HG02938 (cell line): ENCODE data around the gene IGFBP2.

Experiments used
- ATAC-seq: cut with Tn5 transposase; IDR thresholded peaks from one replicate; pipeline ENCODE4 v1.9.1; 2021; ENCODE audit warnings: mild to moderate bottlenecking, moderate library complexity; ENCODE audit not compliant: unreplicated experiment

IGFBP2 gene

DNA sequence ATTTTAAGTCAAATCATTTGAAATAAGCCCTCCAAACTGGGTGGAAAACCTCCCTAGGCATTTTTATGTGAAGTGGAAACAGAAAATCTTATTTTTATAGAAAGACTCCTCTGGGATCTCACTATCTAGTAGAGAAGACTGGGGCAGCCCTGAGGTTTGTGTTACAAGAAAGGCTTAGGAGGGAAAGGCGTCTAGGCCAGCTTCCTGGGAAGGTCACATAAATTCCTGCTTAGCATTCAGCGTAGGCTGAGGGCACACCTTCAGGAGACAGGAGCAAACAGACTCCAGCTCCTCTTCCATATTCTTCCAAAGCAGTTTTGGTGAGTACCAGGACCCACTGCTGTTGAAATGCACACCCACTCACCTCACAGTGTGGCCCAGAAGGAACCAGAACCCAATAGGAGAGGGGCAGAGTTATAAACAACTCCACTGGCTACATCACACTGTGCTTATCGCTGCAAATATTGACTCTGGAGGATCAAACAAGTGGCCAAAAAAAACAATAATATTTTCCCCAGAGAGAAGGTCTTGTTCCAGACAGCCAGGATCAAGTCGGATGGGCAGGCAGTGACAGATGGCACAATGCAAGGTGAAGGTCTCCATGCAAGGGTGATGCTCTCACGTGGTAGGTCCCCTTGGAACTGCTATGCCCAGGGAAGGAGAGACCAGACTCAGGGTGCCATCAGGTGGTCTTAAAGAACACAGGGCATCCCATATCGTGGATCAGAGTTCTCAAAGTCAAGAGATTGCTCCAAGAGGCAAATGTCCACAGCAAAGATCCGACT lies 17.7 kb upstream of the IGFBP2 start:
- ATAC-seq: no peak

DNA sequence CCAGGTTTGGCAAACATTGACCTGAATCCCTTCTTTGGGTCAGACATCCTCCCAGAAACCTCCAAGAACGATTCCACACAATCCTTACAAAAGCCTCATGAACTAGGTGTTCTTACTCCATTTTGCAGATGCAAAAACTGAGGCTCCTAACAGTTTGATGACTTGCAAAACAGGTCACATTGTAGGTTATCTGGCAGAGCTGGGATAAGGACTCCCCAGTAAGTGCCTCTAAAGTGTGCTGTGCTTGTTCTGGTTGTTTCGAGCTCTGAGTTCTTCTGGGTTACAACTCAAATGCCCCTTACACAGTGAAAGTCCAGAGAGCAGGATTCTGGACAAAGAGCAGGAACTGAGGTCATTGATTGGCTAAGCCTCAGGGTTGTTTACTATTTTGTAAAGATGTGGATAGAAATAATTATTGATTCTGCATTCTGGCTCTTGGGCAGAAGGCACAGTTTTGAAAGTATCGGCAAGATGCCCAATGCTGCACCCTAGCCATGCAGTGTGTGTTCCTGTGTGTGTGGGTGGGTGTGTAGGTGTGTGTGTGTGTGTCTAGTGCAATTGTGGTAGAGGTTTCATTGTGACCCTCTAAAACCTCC lies 17.0 kb upstream of the IGFBP2 start:
- no peak for ATAC-seq

DNA sequence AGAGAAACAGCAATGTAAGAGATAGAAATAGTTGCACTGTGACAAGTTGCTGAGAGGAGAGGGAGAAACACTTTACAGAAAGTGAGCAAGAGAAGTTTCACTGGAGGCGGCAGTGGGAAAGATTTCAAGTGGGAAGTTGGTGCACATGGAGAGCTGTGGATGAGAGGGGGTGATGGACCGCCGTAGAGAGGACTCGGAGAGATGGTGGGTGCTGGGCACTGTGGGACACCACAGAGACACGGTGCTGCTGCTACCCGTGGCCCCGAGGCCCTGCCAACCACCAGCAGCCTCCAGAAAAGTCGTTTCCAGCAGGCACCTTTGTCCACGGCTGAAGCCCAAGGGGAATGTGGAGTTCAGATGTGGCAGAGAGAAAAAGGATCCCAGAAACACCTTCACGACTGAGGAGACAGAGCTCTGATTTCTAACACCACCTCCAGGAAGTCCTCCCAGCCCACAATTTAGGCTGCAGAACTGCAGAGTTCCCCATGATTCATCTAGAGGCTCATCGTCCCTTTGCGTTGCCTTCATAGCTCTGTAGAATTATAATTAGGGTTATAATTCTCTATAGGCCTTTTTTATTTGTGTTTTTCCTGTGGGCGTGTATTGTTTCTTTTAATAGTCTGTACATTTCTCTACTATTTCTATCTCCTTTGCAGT lies 15.9 kb upstream of the IGFBP2 start:
- ATAC-seq: no peak

DNA sequence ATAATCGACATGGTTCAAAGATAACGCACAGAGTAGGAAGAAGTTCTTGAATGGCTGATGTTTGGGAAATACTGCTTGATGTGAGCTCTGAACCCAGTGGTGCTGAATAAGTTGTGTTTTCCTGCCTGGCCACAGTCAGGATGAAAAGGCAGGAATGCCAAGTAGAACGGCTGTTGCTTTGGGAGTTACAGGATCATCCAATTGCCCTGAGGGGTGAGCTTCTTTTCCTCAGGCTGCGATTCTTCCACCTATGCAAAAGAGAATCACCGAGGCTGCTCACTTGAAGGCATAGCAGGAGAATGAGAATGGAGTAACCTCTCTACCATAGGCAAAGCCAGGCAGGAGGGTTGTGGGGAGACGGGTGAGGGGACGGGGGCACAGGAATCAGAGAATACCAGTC lies 14.4 kb upstream of the IGFBP2 start:
- no peak for ATAC-seq

DNA sequence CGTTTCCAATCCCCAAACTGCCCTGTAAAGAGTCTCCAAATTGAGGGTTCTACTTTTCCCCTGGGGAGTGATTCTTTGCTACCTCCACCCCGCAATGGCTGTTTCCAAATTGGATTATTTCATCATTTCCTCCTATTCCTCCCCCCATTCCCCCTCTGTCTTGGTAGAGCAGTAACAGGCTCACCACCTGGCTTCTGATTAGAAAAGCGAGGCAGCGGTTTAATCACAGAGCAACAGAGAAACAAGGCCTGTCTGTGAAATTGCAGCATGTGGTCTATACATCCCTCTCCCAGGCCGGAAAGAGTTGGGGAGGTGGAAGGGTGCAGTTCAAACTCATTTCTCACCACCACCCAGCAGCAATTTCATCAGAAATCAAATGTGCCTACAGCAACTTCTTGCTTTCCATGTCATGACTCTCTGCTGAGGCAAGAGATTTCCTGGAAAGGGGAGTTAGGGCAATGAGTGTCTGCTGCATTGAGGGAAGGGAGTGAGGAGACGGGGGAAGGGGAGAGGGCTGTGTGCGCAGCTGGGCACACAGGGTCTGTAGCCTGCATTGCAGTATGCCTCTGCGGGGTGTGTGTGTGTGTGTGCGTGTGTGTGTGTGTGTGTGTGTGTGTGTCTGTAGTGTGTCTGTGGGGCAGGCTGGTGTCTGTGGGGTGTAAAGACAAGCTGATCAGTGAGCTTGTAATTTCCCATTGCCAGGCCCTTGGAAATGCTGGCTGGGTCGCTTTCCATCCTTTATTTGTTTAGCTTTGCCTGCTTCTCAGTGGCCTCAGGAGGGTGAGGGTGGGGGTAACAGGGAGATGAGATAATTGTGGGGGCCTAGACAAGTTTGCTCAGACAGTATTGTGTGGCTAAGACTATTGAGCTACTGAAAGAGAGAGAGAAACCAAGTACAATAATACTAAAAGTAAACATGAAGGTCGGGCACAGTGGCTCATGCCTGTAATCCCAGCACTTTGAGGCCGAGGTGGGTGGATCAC lies 13.5 kb upstream of the IGFBP2 start:
- ATAC-seq: no peak

DNA sequence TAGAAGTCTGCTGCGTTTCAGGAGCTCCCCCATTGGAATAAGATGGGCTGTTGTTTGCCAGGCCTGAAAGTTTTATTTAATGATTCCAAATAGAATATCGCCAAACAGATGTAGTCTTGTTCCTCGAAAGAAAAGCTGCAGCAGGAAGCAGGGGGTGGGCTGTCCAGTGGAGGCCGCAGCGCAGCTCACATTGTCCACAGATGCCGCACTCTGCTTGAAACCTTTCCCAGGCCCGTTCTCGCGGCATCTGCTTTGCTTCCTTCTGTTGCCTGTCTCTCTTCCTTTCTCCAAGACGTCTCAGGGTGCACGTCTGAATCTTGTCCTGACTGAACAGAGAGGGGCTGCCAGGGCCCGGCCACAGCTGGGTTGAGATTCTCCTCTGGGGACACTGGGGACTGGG lies 12.4 kb upstream of the IGFBP2 start:
- no peak for ATAC-seq

DNA sequence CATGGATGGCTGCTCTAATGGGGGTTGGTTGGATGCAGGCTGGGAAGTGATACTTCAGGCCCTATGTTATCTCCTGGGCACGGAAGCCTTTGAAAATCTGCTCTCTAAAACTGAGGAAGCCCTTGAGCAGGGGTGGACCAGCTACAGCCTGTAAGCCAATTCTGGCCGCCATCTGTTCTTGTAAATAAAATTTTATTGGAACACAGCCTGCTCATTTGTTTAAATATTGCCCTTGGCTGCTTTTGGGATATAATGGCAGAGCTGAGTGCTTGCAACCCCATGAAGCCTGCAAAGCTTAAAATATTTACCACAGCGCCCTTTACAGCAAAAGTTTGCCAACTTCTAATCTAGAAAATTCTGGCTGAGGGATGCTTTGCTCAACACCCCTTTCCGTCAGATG lies 11.9 kb upstream of the IGFBP2 start:
- no peak for ATAC-seq

DNA sequence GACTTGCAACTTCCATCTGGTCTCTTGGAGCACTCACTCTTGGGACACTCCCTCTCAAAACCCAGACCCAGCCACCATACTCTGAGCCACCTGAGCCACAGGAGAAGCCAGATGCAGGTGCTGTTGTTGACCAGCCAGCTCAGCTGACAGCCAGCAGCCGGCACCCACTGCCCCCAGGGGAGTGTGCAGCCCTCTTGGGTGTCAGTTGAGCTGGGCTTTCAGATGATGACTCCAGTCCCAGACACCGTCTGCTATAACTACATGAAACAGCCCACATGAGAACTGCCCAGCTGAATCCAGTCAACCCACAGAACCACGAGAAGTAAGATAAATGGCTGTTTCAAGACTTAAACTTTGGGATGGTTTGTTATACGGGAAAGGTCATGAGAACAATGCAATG lies 10.7 kb upstream of the IGFBP2 start:
- no peak for ATAC-seq

DNA sequence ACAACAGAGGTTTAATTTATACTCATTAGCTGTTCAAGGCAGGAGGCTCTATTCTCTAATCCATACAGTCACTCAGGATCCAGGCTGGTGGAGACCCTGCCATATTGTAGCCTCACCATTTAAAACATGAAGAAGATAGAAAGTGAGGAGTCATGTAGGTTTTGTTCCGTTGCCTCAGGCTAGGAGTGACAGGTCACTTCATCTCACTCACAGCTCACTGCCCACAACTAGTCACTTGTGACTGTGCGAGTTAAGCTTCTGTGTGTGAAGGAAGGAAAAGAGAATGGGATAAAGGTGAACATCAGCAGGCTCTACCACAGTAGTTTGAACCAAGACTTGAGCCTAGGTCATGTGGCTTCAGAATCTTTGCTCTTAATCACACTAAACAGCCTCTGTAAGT lies 9.0 kb upstream of the IGFBP2 start:
- no peak for ATAC-seq

DNA sequence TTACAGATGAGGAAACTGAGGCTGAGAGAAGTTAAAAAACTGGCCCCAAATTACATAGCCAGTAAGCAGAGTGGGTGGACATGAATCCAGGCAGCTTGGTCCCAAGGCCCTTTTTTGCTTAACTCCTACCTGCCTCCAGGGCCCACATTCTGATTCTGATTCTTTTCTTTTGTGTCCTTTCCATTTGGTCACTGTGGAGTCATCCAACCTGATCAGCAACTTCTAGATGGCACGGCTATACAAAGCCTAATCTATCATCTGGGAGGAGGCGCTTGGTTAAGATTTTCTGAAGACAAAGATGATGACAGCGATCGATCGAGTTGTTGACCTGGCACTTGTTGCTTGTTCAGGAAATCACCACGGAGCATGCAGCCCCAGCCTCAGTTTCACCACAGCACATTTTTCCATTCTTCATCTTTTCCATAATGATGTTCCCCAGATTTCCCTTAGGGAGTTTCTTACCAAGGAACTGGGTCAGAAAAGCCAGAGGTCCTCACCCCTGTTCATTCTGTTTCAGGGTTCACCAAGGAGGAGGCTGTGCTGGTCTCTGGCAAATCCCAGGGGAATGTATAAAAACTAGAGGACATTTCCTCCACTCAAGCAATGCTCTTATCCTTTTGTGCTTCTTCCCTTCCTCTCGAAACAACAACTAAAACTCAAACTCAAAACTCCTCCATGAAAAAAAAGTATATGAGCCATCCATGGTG lies 6.9 kb upstream of the IGFBP2 start:
- ATAC-seq: no peak

DNA sequence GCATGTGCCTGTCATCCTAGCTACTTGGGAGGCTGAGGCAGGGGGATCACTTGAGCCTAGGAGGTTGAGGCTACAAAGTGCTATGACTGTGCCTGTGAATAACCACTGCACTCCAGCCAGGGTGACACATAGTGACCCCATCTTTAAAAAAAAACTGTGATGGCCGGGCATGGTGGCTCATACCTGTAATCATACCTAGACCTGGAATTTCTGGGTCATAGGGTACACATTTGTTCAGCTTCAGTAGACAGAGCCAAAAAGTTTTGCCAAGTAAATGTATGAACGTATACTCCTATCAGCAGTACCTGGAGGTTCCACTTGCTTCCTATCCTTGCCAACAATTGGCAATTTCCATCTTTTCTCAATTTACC lies 6.4 kb upstream of the IGFBP2 start:
- no peak for ATAC-seq

DNA sequence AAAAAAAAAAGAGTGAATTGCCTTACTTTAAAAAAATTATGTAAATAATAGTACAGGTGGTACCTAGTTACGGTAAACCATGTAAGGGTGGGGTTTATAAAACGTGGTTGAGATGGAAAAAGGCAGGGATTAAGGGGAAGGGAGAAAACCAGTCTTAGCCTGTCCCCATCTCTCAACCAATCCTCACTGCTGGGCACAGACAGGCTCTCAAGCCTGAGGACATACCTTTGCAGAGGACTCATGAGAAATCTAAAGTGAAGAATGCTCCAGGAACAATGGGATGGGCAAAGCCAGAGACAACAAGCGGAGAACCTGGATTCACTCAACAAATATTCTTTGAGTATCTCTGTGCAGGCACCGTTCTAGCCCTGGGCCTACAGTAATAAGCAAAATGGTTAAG lies 3.4 kb upstream of the IGFBP2 start:
- ATAC-seq: no peak

DNA sequence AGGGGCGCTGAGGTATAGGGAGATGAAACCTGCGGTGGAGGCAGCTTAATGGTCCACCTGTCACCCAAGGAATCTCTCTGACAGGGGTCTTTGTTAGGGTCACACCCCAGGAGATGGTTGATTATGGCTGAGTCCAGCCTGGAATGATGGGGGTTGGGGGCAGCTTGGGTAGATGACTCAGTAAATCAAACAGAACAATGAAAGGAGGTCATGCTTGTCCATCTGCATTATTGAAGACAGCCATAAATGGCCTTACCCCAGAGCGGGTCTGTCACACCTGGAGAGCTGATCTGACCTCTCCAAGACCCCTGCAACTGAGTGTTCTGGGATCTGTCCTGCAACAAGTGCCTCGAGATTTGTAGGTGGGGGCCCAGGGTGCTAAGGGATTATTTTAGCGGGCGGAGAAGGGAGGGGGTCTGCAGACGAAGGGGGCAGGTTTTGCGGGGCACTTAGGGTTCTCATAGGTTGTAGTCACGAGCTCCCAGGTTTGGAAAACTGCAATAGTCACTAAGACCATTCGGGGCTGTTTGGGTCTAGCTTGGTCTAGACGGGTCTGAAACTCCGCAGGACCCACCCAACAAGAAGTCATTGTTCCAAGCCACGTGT lies 771 bp upstream of the IGFBP2 start:
- no peak for ATAC-seq

DNA sequence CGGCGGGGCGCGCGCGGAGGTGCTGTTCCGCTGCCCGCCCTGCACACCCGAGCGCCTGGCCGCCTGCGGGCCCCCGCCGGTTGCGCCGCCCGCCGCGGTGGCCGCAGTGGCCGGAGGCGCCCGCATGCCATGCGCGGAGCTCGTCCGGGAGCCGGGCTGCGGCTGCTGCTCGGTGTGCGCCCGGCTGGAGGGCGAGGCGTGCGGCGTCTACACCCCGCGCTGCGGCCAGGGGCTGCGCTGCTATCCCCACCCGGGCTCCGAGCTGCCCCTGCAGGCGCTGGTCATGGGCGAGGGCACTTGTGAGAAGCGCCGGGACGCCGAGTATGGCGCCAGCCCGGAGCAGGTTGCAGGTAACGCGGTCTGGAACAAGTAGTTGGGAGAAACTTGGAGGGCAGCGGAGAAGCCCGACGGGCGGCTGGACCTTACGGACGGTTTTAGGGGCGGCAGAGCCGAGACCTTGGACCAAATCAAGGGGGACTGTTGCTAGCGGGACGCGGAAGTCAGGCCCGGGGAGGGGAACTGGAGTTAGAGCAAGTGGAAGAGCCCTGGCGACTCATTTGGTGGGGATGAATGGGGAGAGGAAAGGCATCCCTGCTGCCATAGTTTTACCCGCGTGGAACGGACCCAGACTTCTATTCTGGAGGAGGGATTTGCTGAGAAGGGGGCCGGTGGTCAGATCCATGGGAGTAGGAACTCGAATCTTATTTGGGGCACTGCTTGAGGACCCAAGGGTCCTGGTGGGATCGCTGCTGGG lies 573 bp downstream of the IGFBP2 start:
- no peak for ATAC-seq

DNA sequence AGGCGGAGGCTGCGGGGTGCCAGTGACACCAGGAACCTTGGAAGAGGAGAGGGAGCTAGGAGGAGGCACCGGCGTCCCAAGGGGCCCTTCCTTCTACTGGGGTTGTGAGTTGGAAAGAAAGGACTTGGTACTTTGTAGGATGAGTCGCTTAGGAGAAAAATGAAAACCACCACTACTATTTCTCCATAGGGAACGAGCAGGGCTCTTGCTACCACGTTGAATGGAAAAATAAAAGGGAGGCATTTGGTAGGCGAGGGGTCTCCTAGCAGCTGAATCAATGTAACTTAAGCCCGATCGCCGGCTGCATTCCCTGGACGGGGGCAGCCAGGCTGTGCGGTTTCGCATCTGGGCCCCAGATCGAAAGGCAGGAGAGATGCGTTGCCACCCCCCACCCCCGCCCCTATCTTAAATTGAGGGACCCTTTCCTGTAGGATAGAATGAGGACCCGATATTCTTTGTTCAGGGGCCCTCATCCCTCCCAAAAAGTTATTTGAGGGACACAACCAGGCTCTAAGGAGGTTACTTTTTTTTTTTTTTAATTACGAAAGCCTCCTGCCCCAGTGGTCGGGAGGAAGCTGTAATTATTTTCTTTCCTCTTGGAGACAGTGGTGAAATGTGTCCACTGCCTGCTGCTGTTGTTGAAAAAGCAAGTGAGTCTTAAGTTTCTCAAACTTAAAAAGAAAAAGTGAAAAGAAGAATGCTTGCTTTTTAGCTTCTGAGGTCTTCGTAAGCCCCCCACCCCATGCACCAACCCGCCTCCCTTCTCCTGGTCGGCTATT lies 1.3 kb downstream of the IGFBP2 start:
- no peak for ATAC-seq

DNA sequence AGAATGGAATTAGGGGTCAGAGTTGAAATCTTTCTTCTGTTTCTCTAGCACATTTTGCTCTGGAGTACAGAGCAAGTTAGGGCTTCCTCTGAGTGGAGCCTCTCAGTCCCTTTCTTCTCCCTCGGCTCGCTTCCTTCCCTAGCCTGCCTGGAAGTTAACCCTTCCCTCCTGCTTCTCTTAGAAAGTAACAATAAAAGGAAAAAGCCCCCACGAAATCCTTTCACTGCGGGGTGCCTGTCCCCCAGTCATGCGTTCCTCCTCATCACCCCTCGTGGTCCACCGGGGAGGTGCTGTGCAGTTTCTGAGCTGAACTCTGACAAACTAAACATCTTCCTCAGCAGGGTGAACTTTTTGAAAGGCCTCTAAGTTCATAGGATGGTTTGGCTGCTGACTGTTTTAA lies 2.0 kb downstream of the IGFBP2 start:
- no peak for ATAC-seq

DNA sequence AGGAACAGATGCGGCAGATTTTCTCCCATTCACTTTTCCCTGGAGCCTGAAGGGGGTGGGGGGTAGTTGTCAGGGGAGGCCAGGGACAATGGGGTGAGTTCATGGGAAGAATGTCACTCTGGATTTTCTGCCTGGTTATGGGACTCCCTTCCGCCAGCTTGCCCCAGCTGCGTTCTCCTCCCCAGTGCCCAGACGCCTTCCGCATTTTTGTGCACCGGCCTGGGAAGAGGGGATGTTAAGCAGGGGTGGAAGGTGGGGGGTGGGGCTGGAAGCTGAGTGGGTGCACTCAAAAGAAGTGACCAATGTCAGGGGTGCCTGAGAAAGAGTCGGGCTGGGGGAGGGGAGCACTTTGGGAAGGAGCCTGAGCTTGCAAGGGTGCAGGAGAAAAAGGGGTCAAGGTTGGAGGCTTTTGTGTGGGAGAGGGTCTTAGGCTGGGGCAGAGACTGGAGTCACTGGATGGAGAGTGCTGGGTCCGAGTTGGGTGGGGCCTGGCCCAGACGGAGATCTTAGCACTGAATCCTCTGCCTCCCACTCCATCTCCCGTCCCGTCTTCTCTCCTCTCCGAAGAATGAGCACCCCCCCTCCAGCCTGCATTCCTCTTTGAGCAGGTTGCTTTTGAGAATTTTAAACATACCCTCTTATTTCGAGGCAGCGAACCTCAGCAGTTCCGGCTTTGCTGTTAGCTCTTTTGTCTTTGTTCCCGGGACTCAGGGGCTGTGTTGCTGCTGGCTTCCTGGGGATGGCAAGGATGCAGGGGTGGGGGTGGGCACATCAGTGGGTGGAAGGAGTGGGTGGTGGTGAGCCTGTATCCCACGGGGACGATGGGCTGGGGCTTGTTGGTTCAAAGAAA lies 2.7 kb downstream of the IGFBP2 start:
- ATAC-seq: no peak
